ENCODE measurements around the gene SLC39A3.

Gene SLC39A3

GRCh38 chr19:2780284-2780683 is 40.5 kb upstream of the SLC39A3 start:
- peaks cover 9% of the 10 kb centered on the region; the same call in 1 of the 2 replicates for H3K36me3 ChIP-seq (ENCODE audit: insufficient read depth, low read length)
- no peak overlapping the region for H3K9ac ChIP-seq (ENCODE audit: insufficient read length)

GRCh38 chr19:2779121-2779740 is 39.4 kb upstream of the SLC39A3 start:
- Histone ChIP-seq H3K36me3 (ENCODE audit: insufficient read depth, low read length) (peaks cover 9% of the 10 kb centered on the region; the same call in 1 of the 2 replicates), H3K9ac (ENCODE audit: insufficient read length) (no peak overlapping the region), H3K4me3 (no peak overlapping the region), H3K27ac (no peak overlapping the region), H3K9me3 (ENCODE audit: low read depth, low read length) (no peaks in the 10 kb centered on the region)
- no peak for TF ChIP-seq EZH2 (IDR thresholded peaks at IDR 0.05)
- TF ChIP-seq FOXP2 (optimal IDR thresholded peaks at IDR 0.05; ENCODE audit: control extremely low read depth, extremely low read length, insufficient read depth), result no peak
- no peak for TF ChIP-seq POLR2AphosphoS5 (IDR thresholded peaks at IDR 0.05; ENCODE audit: borderline replicate concordance, low read depth, low read length)
- DNase-seq (ENCODE audit: low read depth, low spot score), result no peak

More at GRCh38 chr19:2780284-2780683, 40.5 kb upstream of the SLC39A3 start:
- TF ChIP-seq EZH2 (IDR thresholded peaks at IDR 0.05) (no peak), FOXP2 (optimal IDR thresholded peaks at IDR 0.05; ENCODE audit: control extremely low read depth, extremely low read length, insufficient read depth) (no peak), POLR2AphosphoS5 (IDR thresholded peaks at IDR 0.05; ENCODE audit: borderline replicate concordance, low read depth, low read length) (no peak)
- Histone ChIP-seq H3K27ac (no peak overlapping the region), H3K9me3 (ENCODE audit: low read depth, low read length) (no peaks in the 10 kb centered on the region), H3K4me3 (no peak overlapping the region)
- DNase-seq (ENCODE audit: low read depth, low spot score), result no peak

- Histone ChIP-seq H3K4me3 (no peak overlapping the region), H3K9ac (ENCODE audit: insufficient read length) (no peak overlapping the region), H3K9me3 (ENCODE audit: low read depth, low read length) (no peaks in the 10 kb centered on the region), H3K27ac (no peak overlapping the region), H3K36me3 (ENCODE audit: insufficient read depth, low read length) (peaks cover 9% of the 10 kb centered on the region; the same call in 1 of the 2 replicates)
- no peak for DNase-seq (ENCODE audit: low read depth, low spot score)
- TF ChIP-seq POLR2AphosphoS5 (IDR thresholded peaks at IDR 0.05; ENCODE audit: borderline replicate concordance, low read depth, low read length) (no peak), FOXP2 (optimal IDR thresholded peaks at IDR 0.05; ENCODE audit: control extremely low read depth, extremely low read length, insufficient read depth) (no peak), EZH2 (IDR thresholded peaks at IDR 0.05) (no peak)
These were observed 38.3 kb upstream of the SLC39A3 start for GRCh38 chr19:2777952-2778683.

- no peak for DNase-seq (ENCODE audit: low read depth, low spot score)
- no peaks in the 10 kb centered on the region for H3K9me3 ChIP-seq (ENCODE audit: low read depth, low read length)
- peaks cover 9% of the 10 kb centered on the region; the same call in 1 of the 2 replicates for H3K36me3 ChIP-seq (ENCODE audit: insufficient read depth, low read length)
- no peak overlapping the region for H3K9ac ChIP-seq (ENCODE audit: insufficient read length)
- no peak overlapping the region for H3K4me3 ChIP-seq
- TF ChIP-seq POLR2AphosphoS5 (IDR thresholded peaks at IDR 0.05; ENCODE audit: borderline replicate concordance, low read depth, low read length), result no peak
- no peak for TF ChIP-seq EZH2 (IDR thresholded peaks at IDR 0.05)
- no peak for TF ChIP-seq FOXP2 (optimal IDR thresholded peaks at IDR 0.05; ENCODE audit: control extremely low read depth, extremely low read length, insufficient read depth)
- H3K27ac ChIP-seq, result no peak overlapping the region
These were observed 36.0 kb upstream of the SLC39A3 start for GRCh38 chr19:2775556-2776430.

- no peak overlapping the region for H3K4me3 ChIP-seq
- TF ChIP-seq POLR2AphosphoS5 (IDR thresholded peaks at IDR 0.05; ENCODE audit: borderline replicate concordance, low read depth, low read length), result no peak
- TF ChIP-seq FOXP2 (optimal IDR thresholded peaks at IDR 0.05; ENCODE audit: control extremely low read depth, extremely low read length, insufficient read depth), result no peak
- TF ChIP-seq EZH2 (IDR thresholded peaks at IDR 0.05), result no peak
- H3K9ac ChIP-seq (ENCODE audit: insufficient read length), result no peak overlapping the region
- peaks cover 9% of the 10 kb centered on the region; the same call in 1 of the 2 replicates for H3K36me3 ChIP-seq (ENCODE audit: insufficient read depth, low read length)
- no peak overlapping the region for H3K27ac ChIP-seq
- no peaks in the 10 kb centered on the region for H3K9me3 ChIP-seq (ENCODE audit: low read depth, low read length)
- DNase-seq (ENCODE audit: low read depth, low spot score), result no peak
These were observed 35.2 kb upstream of the SLC39A3 start for GRCh38 chr19:2774953-2775555.

GRCh38 chr19:2774083-2774679 is 34.4 kb upstream of the SLC39A3 start:
- Histone ChIP-seq H3K9me3 (ENCODE audit: low read depth, low read length) (no peaks in the 10 kb centered on the region), H3K9ac (ENCODE audit: insufficient read length) (no peak overlapping the region), H3K27ac (no peak overlapping the region), H3K36me3 (ENCODE audit: insufficient read depth, low read length) (peaks cover 7% of the 10 kb centered on the region; the same call in 1 of the 2 replicates), H3K4me3 (no peak overlapping the region)
- TF ChIP-seq EZH2 (IDR thresholded peaks at IDR 0.05) (no peak), FOXP2 (optimal IDR thresholded peaks at IDR 0.05; ENCODE audit: control extremely low read depth, extremely low read length, insufficient read depth) (no peak), POLR2AphosphoS5 (IDR thresholded peaks at IDR 0.05; ENCODE audit: borderline replicate concordance, low read depth, low read length) (no peak)
- no peak for DNase-seq (ENCODE audit: low read depth, low spot score)

GRCh38 chr19:2771786-2772674 is 32.2 kb upstream of the SLC39A3 start:
- no peak for DNase-seq (ENCODE audit: low read depth, low spot score)
- TF ChIP-seq POLR2AphosphoS5 (IDR thresholded peaks at IDR 0.05; ENCODE audit: borderline replicate concordance, low read depth, low read length), result no peak
- TF ChIP-seq FOXP2 (optimal IDR thresholded peaks at IDR 0.05; ENCODE audit: control extremely low read depth, extremely low read length, insufficient read depth), result no peak
- no peak for TF ChIP-seq EZH2 (IDR thresholded peaks at IDR 0.05)
- no peaks in the 10 kb centered on the region for H3K9me3 ChIP-seq (ENCODE audit: low read depth, low read length)
- no peak overlapping the region for H3K9ac ChIP-seq (ENCODE audit: insufficient read length)
- no peak overlapping the region for H3K4me3 ChIP-seq
- peaks cover under 1% of the 10 kb centered on the region; the same call in 1 of the 2 replicates for H3K36me3 ChIP-seq (ENCODE audit: insufficient read depth, low read length)
- H3K27ac ChIP-seq, result no peak overlapping the region

Measured in SK-N-MC (cell line).